Measurements from ENCODE around the gene CHAC2.
A peak's percentile ranks its signal among the peaks of the same experiment; 100 is the strongest.
"Not testable (repeated sequence)": the region's sequence is repeated elsewhere in the genome, so short reads cannot be mapped to it uniquely, and the experiment has no call there.

CHAC2 gene

GRCh38 chr2:53767405-53768241 is at the start of gene CHAC2:
TSS of gene CHAC2 (plus strand) at chr2:53767804. CDS start at chr2:53767887, 83 bp downstream.
- peak; percentile 89 for DNase-seq (ENCODE audit: low spot score)

- not testable (repeated sequence) for DNase-seq (ENCODE audit: low spot score)
Measured at GRCh38 chr2:53720944-53721343, 46.7 kb upstream of the CHAC2 start.

- DNase-seq (ENCODE audit: low spot score), result no peak
Measured at GRCh38 chr2:53724536-53724935, 43.1 kb upstream of the CHAC2 start.

GRCh38 chr2:53725662-53726061 is 41.9 kb upstream of the CHAC2 start:
- DNase-seq (ENCODE audit: low spot score), result no peak

- DNase-seq (ENCODE audit: low spot score), result no peak
Measured at GRCh38 chr2:53727921-53728320, 39.7 kb upstream of the CHAC2 start.

- no peak for DNase-seq (ENCODE audit: low spot score)
Measured at GRCh38 chr2:53729143-53729762, 38.4 kb upstream of the CHAC2 start.

GRCh38 chr2:53737091-53737490 is 30.5 kb upstream of the CHAC2 start:
- DNase-seq (ENCODE audit: low spot score), result no peak

- DNase-seq (ENCODE audit: low spot score), result no peak
Measured at GRCh38 chr2:53739032-53739431, 28.6 kb upstream of the CHAC2 start.

GRCh38 chr2:53740170-53740569 is 27.4 kb upstream of the CHAC2 start:
- DNase-seq (ENCODE audit: low spot score), result no peak

- DNase-seq (ENCODE audit: low spot score), result no peak
Measured at GRCh38 chr2:53744395-53745065, 23.1 kb upstream of the CHAC2 start.

GRCh38 chr2:53750041-53750768 is 17.4 kb upstream of the CHAC2 start:
- no peak for DNase-seq (ENCODE audit: low spot score)

GRCh38 chr2:53751728-53752127 is 15.9 kb upstream of the CHAC2 start:
- peak; percentile 74 for DNase-seq (ENCODE audit: low spot score)

- DNase-seq (ENCODE audit: low spot score), result no peak
Measured at GRCh38 chr2:53752385-53752784, 15.2 kb upstream of the CHAC2 start.

GRCh38 chr2:53753041-53753440 is 14.6 kb upstream of the CHAC2 start:
- DNase-seq (ENCODE audit: low spot score), result peak; percentile 50

- no peak for DNase-seq (ENCODE audit: low spot score)
Measured at GRCh38 chr2:53755121-53755520, 12.5 kb upstream of the CHAC2 start.

GRCh38 chr2:53756644-53757043 is 11.0 kb upstream of the CHAC2 start:
- DNase-seq (ENCODE audit: low spot score), result no peak

GRCh38 chr2:53757206-53757605 is 10.4 kb upstream of the CHAC2 start:
- DNase-seq (ENCODE audit: low spot score), result not testable (repeated sequence)

GRCh38 chr2:53765767-53766166 is 1.8 kb upstream of the CHAC2 start:
- no peak for DNase-seq (ENCODE audit: low spot score)

- peak; percentile 58 for DNase-seq (ENCODE audit: low spot score)
Measured at GRCh38 chr2:53768242-53768542, 588 bp downstream of the CHAC2 start.

GRCh38 chr2:53769318-53769945 is 1.8 kb downstream of the CHAC2 start:
- DNase-seq (ENCODE audit: low spot score), result no peak

GRCh38 chr2:53770264-53770663 is 2.7 kb downstream of the CHAC2 start:
- DNase-seq (ENCODE audit: low spot score), result peak; percentile 32

- no peak for DNase-seq (ENCODE audit: low spot score)
Measured at GRCh38 chr2:53777134-53777533, 9.5 kb downstream of the CHAC2 start.

Measured in activated CD4-positive, alpha-beta T cell treated with anti-CD3 and anti-CD28 coated beads, Interleukin-2, Interleukin-4, amounts not matched to agents 100 ng/mL and 50 ng/mL, durations not matched to agents 16 hours and 8 hours (primary cell).